ENCODE results near the gene AVPR2.

Gene AVPR2

GRCh38 chrX:153886915-153887314 lies 17.6 kb upstream of the AVPR2 start:
- DNase-seq: no peak

- no peak for DNase-seq
These were observed 17.1 kb upstream of the AVPR2 start for GRCh38 chrX:153887385-153887784.

GRCh38 chrX:153888344-153888743 lies 16.1 kb upstream of the AVPR2 start:
- DNase-seq: no peak

- DNase-seq: no peak
These were observed 15.3 kb upstream of the AVPR2 start for GRCh38 chrX:153889123-153889522.

- no peak for DNase-seq
These were observed 6.6 kb upstream of the AVPR2 start for GRCh38 chrX:153897899-153898298.

GRCh38 chrX:153900831-153901752 lies 3.4 kb upstream of the AVPR2 start:
- DNase-seq: peak in 1 of 2 donors; percentile 23

GRCh38 chrX:153901753-153902140 lies 2.7 kb upstream of the AVPR2 start:
- no peak for DNase-seq

- DNase-seq: no peak
These were observed 2.1 kb upstream of the AVPR2 start for GRCh38 chrX:153902385-153902784.

- DNase-seq: no peak
These were observed 1.1 kb upstream of the AVPR2 start for GRCh38 chrX:153903238-153903980.

- DNase-seq: no peak
These were observed 1.1 kb downstream of the AVPR2 start for GRCh38 chrX:153905481-153906095.

- no peak for DNase-seq
These were observed 1.8 kb downstream of the AVPR2 start for GRCh38 chrX:153906126-153906917.

GRCh38 chrX:153907456-153907855 lies 3.0 kb downstream of the AVPR2 start:
- DNase-seq: no peak

- no peak for DNase-seq
These were observed 3.9 kb downstream of the AVPR2 start for GRCh38 chrX:153908219-153908860.

GRCh38 chrX:153909024-153909979 lies 4.8 kb downstream of the AVPR2 start:
- no peak for DNase-seq

- DNase-seq: no peak
These were observed 5.5 kb downstream of the AVPR2 start for GRCh38 chrX:153909980-153910360.

- DNase-seq: no peak
These were observed 6.0 kb downstream of the AVPR2 start for GRCh38 chrX:153910446-153910845.

- DNase-seq: no peak
These were observed 7.3 kb downstream of the AVPR2 start for GRCh38 chrX:153911798-153912197.

- no peak for DNase-seq
These were observed 8.7 kb downstream of the AVPR2 start for GRCh38 chrX:153913211-153913610.

GRCh38 chrX:153913701-153914100 lies 9.2 kb downstream of the AVPR2 start:
- DNase-seq: no peak

- DNase-seq: no peak
These were observed 13.4 kb downstream of the AVPR2 start for GRCh38 chrX:153917869-153918268.

- DNase-seq: no peak
These were observed 14.8 kb downstream of the AVPR2 start for GRCh38 chrX:153919281-153919680.
